ENCODE data around the gene TMEM203.

GRCh38 chr9:137198051-137198901 is 7.2 kb downstream of the TMEM203 start:
- TF ChIP-seq, protein P1, sequence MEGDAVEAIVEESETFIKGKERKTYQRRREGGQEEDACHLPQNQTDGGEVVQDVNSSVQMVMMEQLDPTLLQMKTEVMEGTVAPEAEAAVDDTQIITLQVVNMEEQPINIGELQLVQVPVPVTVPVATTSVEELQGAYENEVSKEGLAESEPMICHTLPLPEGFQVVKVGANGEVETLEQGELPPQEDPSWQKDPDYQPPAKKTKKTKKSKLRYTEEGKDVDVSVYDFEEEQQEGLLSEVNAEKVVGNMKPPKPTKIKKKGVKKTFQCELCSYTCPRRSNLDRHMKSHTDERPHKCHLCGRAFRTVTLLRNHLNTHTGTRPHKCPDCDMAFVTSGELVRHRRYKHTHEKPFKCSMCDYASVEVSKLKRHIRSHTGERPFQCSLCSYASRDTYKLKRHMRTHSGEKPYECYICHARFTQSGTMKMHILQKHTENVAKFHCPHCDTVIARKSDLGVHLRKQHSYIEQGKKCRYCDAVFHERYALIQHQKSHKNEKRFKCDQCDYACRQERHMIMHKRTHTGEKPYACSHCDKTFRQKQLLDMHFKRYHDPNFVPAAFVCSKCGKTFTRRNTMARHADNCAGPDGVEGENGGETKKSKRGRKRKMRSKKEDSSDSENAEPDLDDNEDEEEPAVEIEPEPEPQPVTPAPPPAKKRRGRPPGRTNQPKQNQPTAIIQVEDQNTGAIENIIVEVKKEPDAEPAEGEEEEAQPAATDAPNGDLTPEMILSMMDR (IDR thresholded peaks at IDR 0.05) = no peak
- TF ChIP-seq EP300 (IDR thresholded peaks at IDR 0.05; ENCODE audit: low read depth) = no peak
- peak; percentile 69 for TF ChIP-seq POLR2A (IDR thresholded peaks at IDR 0.05)
- peak in 2 of 3 donors; percentile 29 to 52 for TF ChIP-seq POLR2AphosphoS5 (IDR thresholded peaks at IDR 0.05)
